Vagina (tissue), 2 donors: ENCODE data around the gene XRCC5. TPM values are rescaled to one million over a fixed set of nuclear protein-coding genes. Genes with fewer than 3 reads are reported as not detected.

Experiments used
- DNase-seq, 2 donors: peaks; one replicate each; pipeline ENCODE4 v3.0.0-alpha.2; 2017; ENCODE audit errors: extremely low spot score in 2 of 2
- H3K27ac ChIP-seq: fragments of 200-600 bp; sonication (generic); one replicate; pipeline ENCODE4 v1.5.1; 2019
- H3K27me3 ChIP-seq: fragments of 200-600 bp; sonication (generic); one replicate; pipeline ENCODE4 v1.5.1; 2019
- H3K36me3 ChIP-seq, 2 donors: fragments of 200-600 bp; sonication (generic); one replicate each; pipeline ENCODE4 v1.5.1; 2017 to 2019
- H3K4me1 ChIP-seq: fragments of 200-600 bp; sonication (generic); one replicate; pipeline ENCODE4 v1.5.1; 2019
- H3K4me3 ChIP-seq, 2 donors: fragments of 200-600 bp; sonication (generic); 1 replicate in 1 of 2; 2 replicates in 1 of 2; pipeline ENCODE4 v1.5.1; 2016 to 2019
- H3K9me3 ChIP-seq: fragments of 200-600 bp; sonication (generic); one replicate; pipeline ENCODE4 v1.5.1; 2019
- POLR2A ChIP-seq, 2 donors: fragments of 450-650 bp; IDR thresholded peaks; one replicate each; pipeline ENCODE4 v1.6.1; 2017; ENCODE audit warnings: antibody characterized with exemption in 2 of 2, mild to moderate bottlenecking in 2 of 2, moderate library complexity in 2 of 2
- POLR2AphosphoS5 ChIP-seq, 2 donors: sonication (generic); formaldehyde crosslinking; IDR thresholded peaks; one replicate each; pipeline ENCODE4 v1.9.0; 2017; ENCODE audit warnings: antibody characterized with exemption in 2 of 2, mild to moderate bottlenecking in 2 of 2, low read depth in 1 of 2; ENCODE audit not compliant: insufficient read depth in 1 of 2
- intact Hi-C: fragments of 100-400 bp; cut with DNase I; formaldehyde crosslinking; loops from one replicate; pipeline ENCODE4 v1.15.1; 2023
- total RNA-seq: library from RNA; depleted of rRNA; stranded (reverse); fragments of >200 nt; gene quantifications from one replicate; pipeline ENCODE4 v1.2.3, GENCODE V29; 2016
- TF ChIP-seq, protein P1 (sequence below), 3 experiments: fragments of 450-650 bp in 2 of 3; fragments of 200-600 bp in 1 of 3; sonication (generic) in 1 of 3; IDR thresholded peaks; one replicate each; pipeline ENCODE4 v1.5.1; 2017 to 2019; ENCODE audit warnings: antibody characterized with exemption in 3 of 3, mild to moderate bottlenecking in 2 of 3, moderate library complexity in 2 of 3

XRCC5 gene
- total RNA-seq, 1 donor from 2014 or later = 118 TPM

DNA sequence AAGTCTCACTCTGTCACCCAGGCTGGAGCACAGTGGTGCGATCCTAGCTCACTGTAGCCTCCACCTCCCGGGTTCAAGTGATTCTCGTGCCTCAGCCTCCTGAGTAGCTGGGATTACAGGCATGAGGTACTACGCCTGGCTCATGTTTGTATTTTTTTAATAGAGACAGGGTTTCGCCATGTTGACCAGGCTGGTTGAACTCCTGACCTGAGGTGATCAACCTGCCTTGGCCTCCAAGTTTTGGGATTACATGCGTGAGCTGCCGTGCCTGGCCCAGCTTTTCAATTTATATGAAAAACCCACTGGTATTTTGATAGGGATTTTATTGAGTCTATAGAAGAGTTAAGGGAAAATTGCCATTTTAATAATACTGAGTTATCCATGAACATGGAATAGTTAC lies 63.3 kb downstream of the XRCC5 start:
- no peaks in the 10 kb centered on the region for H3K4me1 ChIP-seq
- DNase-seq = no peak
- peaks cover 0 to 15% of the 10 kb centered on the region in 2 donors for H3K36me3 ChIP-seq
- intact Hi-C loops = no loop called here
- no peak overlapping the region for H3K4me3 ChIP-seq
- H3K27ac ChIP-seq = no peak overlapping the region
- TF ChIP-seq POLR2AphosphoS5 (IDR thresholded peaks at IDR 0.05; ENCODE audit: insufficient read depth in 1 of 2, low read depth in 1 of 2) = no peak
- TF ChIP-seq, protein P1, sequence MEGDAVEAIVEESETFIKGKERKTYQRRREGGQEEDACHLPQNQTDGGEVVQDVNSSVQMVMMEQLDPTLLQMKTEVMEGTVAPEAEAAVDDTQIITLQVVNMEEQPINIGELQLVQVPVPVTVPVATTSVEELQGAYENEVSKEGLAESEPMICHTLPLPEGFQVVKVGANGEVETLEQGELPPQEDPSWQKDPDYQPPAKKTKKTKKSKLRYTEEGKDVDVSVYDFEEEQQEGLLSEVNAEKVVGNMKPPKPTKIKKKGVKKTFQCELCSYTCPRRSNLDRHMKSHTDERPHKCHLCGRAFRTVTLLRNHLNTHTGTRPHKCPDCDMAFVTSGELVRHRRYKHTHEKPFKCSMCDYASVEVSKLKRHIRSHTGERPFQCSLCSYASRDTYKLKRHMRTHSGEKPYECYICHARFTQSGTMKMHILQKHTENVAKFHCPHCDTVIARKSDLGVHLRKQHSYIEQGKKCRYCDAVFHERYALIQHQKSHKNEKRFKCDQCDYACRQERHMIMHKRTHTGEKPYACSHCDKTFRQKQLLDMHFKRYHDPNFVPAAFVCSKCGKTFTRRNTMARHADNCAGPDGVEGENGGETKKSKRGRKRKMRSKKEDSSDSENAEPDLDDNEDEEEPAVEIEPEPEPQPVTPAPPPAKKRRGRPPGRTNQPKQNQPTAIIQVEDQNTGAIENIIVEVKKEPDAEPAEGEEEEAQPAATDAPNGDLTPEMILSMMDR (IDR thresholded peaks at IDR 0.05) = no peak
- no peak for TF ChIP-seq POLR2A (IDR thresholded peaks at IDR 0.05)
- H3K9me3 ChIP-seq = no peaks in the 10 kb centered on the region
- H3K27me3 ChIP-seq = no peaks in the 10 kb centered on the region

DNA sequence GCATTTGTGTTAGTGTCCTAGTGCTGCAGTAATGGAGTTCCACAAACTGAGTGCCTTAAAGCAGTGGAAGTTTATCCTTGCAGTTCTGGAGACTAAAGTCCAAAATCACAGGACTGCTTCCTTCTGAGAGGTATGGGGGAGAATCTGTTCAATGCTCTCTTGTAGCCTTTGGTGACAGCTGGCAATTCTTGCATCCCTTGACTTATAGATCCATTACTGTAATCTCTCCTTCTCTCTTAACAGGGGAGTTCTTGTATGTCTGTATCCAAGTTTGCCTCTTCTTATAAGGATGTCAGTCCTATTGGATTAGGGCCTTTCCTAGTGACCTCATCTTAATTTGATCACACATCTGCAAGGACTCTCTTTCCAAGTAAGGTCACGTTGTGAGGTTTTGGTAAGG lies 69.9 kb downstream of the XRCC5 start:
- H3K9me3 ChIP-seq = no peaks in the 10 kb centered on the region
- H3K36me3 ChIP-seq = peaks cover 0 to 30% of the 10 kb centered on the region in 2 donors
- no peak overlapping the region for H3K27ac ChIP-seq
- H3K4me3 ChIP-seq = no peak overlapping the region
- peaks cover 9% of the 10 kb centered on the region for H3K4me1 ChIP-seq
- no peaks in the 10 kb centered on the region for H3K27me3 ChIP-seq
- intact Hi-C loops = no loop called here
- TF ChIP-seq POLR2A (IDR thresholded peaks at IDR 0.05) (no peak), POLR2AphosphoS5 (IDR thresholded peaks at IDR 0.05; ENCODE audit: insufficient read depth in 1 of 2, low read depth in 1 of 2) (no peak)
- TF ChIP-seq, protein P1 (IDR thresholded peaks at IDR 0.05) = no peak
- no peak for DNase-seq

DNA sequence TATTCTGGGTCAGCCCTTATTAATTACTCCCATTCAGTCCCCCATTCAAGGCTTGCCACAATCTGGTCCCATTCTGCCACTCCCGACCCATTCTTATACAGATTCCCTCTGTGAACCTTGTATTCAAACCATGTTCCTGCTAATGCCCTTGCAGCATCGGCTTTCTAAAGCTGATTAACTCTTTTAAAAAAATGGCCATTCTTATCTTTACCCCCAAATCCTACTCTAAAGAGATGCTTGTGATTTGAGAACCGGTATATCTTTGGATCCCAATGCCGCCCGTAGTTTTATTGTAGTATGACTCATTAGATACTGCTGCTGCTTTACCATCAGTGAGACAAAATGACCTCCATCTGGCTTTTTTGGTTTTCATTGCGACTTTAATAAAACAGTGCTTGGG lies 72.2 kb downstream of the XRCC5 start:
- TF ChIP-seq, protein P1 (IDR thresholded peaks at IDR 0.05) = no peak
- TF ChIP-seq POLR2AphosphoS5 (IDR thresholded peaks at IDR 0.05; ENCODE audit: insufficient read depth in 1 of 2, low read depth in 1 of 2) (no peak), POLR2A (IDR thresholded peaks at IDR 0.05) (no peak)
- intact Hi-C loops = no loop called here

DNA sequence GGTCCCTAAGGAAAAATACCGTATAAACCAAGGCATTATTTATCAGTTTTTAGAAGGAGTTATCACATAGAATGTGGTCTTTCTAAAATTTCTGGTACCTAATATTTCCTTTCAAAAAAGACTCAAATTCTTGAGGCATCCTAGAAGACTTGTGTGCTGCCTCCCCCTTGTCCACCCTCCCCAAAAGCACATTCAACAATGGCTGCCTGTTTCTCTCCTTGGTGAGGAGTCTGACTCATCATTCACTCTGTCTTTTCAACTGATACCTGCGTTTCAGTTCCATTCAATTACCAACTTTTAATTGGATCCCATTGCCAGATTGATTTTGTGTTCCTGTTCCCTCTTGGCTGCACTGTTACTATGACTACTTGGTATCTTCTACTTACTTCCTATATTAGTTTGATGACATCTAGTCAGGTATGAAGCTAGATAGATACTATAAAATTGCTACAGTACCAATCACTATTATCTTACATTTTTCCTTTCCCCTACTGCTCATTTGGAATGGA lies 72.9 kb downstream of the XRCC5 start:
- Histone ChIP-seq H3K27me3 (no peaks in the 10 kb centered on the region), H3K9me3 (no peaks in the 10 kb centered on the region), H3K4me1 (peaks cover 17% of the 10 kb centered on the region), H3K27ac (no peak overlapping the region), H3K4me3 (no peak overlapping the region), H3K36me3 (peaks cover 0 to 22% of the 10 kb centered on the region in 2 donors)
- intact Hi-C loops = no loop called here
- no peak for DNase-seq
- TF ChIP-seq POLR2AphosphoS5 (IDR thresholded peaks at IDR 0.05; ENCODE audit: insufficient read depth in 1 of 2, low read depth in 1 of 2) = no peak
- TF ChIP-seq POLR2A (IDR thresholded peaks at IDR 0.05) = no peak
- TF ChIP-seq, protein P1 (IDR thresholded peaks at IDR 0.05) = no peak

More for the DNA sequence above, 72.2 kb downstream of the XRCC5 start:
- peaks cover 17% of the 10 kb centered on the region for H3K4me1 ChIP-seq
- no peak overlapping the region for H3K27ac ChIP-seq
- H3K27me3 ChIP-seq = no peaks in the 10 kb centered on the region
- no peak for DNase-seq
- peaks cover 0 to 22% of the 10 kb centered on the region in 2 donors for H3K36me3 ChIP-seq
- H3K9me3 ChIP-seq = no peaks in the 10 kb centered on the region
- no peak overlapping the region for H3K4me3 ChIP-seq

DNA sequence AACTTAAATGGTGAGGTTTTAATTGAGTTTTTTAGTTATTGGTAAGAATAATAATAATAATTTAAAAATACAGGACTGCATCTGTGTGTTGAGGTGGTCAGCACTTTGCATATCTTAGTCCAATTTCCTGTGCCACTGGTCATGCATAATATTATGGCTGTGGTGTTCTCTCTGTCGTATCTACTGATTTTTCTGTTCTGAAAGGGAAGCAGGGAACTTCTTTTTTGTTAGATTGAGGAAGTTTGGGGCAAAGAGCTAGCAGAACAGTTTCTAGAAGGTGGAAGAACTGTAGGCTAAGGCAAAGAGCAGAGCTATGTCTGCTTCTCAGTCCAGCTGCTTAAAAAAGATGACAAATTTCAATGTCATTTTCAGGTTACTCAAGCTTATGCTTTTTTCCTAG lies 74.3 kb downstream of the XRCC5 start:
- H3K4me1 ChIP-seq = peaks cover 25% of the 10 kb centered on the region
- intact Hi-C loops = no loop called here
- TF ChIP-seq, protein P1 (IDR thresholded peaks at IDR 0.05) = no peak
- no peak for TF ChIP-seq POLR2AphosphoS5 (IDR thresholded peaks at IDR 0.05; ENCODE audit: insufficient read depth in 1 of 2, low read depth in 1 of 2)
- no peak for TF ChIP-seq POLR2A (IDR thresholded peaks at IDR 0.05)
- H3K27ac ChIP-seq = no peak overlapping the region
- peaks cover 0 to 18% of the 10 kb centered on the region in 2 donors for H3K36me3 ChIP-seq
- no peak overlapping the region for H3K4me3 ChIP-seq
- H3K9me3 ChIP-seq = no peaks in the 10 kb centered on the region
- no peaks in the 10 kb centered on the region for H3K27me3 ChIP-seq
- no peak for DNase-seq
